Loucy (cell line): ENCODE data around the gene ROR1.

Source experiments
- CTCF ChIP-seq: fragments of 200-600 bp; sonication (generic); conservative IDR thresholded peaks from 2 replicates; pipeline ENCODE4 v1.5.1; 2014; ENCODE audit warnings: mild to moderate bottlenecking, antibody characterized with exemption, low read length
- EZH2phosphoT487 ChIP-seq: fragments of 200-600 bp; IDR thresholded peaks from 2 replicates; pipeline ENCODE4 v1.6.1; 2018; ENCODE audit warnings: antibody characterized with exemption, mild to moderate bottlenecking, moderate library complexity, borderline replicate concordance

GRCh38 chr1:63861052-63861691, 87.4 kb downstream of the ROR1 start:
- TF ChIP-seq CTCF (no peak), EZH2phosphoT487 (no peak)
